Kidney capillary endothelial cell (primary cell): ENCODE results near the gene CSDE1.
"Not testable (repeated sequence)": the region's sequence is repeated elsewhere in the genome, so short reads cannot be mapped to it uniquely, and the experiment has no call there.

ENCODE experiments used
- DNase-seq: peaks from one replicate; pipeline ENCODE4 v3.0.0-alpha.2; 2018; ENCODE audit warnings: low spot score

The CSDE1 gene

DNA sequence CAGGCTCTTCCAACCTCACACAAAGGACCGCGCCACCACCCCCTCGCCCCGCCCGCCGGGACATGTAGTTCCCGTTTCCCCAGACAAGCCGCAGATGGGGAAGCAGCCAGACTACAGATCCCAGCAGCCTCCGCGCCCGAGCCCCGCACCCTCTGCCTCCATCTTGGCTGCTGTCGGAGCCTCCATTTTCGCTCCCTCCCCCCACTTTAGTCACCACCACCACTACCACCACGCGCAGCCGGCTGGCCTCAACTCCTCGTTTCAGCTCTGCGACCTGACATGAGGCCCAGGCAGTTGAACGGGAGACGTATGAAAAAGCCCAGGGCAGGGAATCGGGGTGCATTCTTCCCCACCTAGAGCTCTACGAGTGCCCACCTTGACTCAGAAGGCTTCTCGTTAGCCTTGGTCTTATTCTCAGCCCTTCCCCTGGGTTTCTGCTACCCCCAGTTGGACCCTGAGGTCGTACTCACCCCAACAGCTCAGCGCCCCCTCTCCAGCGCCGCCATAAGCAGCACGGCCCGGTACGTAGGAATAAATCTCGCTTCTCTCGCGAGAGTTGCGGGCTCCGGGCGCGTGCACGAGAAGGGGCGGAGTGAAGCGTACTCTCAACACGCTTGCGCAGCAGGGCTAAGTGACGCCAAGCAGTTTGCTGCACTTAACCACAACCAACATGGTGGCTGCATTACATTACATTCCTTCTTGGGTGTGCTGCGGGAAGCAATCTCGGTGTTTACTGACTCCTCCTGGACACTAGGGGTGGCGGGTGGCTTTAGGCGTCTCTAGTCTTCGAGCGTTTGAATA lies at the start of gene CSDE1:
TSS of gene CSDE1 (minus strand) at position 530 of the 801 bp plus-strand sequence. CDS start 18,094 bp downstream, outside the sequence.
- peak; percentile 99 for DNase-seq

DNA sequence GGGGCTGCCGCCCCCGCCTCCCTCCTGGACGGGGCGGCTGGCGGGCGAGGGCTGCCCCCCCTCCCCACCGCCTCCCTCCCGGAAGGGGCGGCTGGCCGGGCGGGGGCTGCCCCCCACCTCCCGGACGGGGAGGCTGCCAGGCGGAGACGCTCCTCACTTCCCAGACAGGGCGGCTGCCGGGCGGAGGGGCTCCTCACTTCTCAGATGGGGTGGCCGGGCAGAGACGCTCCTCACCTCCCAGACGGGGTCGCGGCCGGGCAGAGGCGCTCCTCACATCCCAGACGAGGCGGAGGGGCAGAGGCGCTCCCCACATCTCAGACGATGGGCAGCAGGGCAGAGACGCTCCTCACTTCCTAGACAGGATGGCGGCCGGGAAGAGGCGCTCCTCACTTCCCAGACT lies 46.7 kb upstream of the CSDE1 start:
- not testable (repeated sequence) for DNase-seq

DNA sequence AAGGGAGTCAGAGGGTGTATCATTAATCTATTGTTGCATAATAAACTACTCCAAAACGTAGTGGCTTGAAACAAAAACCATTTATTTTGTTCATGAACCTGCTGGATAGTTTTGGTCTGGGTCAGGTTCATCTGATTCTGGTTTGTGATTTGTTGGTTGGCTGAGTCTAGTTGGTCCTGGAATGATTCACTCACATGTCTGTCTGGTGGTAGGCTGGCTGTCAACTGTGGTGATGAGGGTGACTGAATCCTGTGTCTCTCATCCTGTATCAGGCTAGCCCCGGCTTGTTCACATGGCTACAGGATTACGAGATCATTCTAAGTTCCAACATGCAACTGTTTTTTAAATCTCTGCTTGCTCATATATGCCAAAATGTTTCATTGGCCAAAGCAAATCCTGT lies 45.2 kb upstream of the CSDE1 start:
- no peak for DNase-seq

DNA sequence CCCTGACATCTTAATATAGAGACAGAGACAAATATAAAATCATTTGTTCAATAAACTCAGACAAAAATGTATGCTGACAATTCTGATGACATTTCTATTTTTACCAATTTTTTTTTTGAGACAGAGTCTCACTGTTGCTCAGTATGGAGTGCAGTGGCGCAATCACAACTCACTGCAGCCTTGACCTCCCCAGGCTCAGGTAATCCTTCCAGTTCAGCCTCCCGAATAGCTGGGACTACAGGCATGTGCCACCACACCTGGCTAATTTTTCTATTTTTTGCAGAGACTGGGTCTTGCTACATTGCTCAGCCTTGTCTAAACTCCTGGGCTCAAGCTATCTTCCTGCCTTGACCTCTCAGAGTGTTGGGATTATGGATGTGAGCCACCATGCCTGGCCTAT lies 36.3 kb upstream of the CSDE1 start:
- no peak for DNase-seq

DNA sequence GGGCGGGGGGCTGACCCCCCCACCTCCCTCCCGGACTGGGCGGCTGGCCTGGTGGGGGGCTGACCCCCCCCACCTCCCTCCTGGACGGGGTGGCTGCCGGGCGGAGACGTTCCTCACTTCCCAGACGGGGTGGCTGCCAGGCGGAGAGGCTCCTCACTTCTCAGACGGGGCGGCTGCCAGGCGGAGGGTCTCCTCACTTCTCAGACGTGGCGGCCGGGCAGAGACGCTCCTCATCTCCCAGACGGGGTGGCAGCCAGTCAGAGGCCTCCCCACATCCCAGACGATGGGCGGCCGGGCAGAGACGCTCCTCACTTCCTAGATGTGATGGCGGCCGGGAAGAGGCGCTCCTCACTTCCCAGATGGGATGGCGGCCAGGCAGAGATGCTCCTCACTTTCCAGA lies 32.8 kb upstream of the CSDE1 start:
- DNase-seq: not testable (repeated sequence)

DNA sequence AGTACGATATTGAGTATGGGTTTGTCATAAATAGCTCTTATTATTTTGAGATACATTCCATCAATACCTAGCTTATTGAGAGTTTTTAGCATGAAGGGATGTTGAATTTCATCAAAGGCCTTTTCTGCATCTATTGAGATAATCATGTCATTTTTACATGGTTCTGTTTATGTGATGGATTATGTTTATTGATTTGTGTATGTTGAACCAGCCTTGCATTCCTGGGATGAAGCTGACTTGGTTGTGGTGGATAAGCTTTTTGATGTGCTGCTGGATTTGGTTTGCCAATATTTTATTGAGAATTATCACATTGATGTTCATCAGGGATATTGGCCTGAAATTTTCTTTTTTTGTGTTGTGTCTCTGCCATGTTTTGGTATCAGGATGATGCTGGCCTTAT lies 28.7 kb upstream of the CSDE1 start:
- not testable (repeated sequence) for DNase-seq

DNA sequence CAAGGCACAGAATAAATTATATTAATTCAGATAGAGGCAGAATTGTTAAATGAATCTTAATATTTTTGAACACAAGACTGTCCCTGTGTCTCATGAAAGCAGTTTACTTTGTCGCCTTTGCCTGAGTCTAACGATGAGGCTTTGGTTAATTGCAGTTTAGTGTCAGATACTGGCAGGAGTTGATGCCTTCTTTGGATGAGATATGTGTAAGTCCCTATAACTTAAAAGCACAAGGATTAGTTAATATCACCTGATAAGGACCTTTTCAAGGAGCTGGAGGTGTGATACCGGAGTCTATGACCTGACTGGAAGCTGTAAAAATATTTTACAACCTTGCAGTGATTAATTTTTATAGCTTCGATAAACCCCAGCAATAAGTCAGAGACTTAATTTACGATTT lies 24.7 kb upstream of the CSDE1 start:
- DNase-seq: no peak

DNA sequence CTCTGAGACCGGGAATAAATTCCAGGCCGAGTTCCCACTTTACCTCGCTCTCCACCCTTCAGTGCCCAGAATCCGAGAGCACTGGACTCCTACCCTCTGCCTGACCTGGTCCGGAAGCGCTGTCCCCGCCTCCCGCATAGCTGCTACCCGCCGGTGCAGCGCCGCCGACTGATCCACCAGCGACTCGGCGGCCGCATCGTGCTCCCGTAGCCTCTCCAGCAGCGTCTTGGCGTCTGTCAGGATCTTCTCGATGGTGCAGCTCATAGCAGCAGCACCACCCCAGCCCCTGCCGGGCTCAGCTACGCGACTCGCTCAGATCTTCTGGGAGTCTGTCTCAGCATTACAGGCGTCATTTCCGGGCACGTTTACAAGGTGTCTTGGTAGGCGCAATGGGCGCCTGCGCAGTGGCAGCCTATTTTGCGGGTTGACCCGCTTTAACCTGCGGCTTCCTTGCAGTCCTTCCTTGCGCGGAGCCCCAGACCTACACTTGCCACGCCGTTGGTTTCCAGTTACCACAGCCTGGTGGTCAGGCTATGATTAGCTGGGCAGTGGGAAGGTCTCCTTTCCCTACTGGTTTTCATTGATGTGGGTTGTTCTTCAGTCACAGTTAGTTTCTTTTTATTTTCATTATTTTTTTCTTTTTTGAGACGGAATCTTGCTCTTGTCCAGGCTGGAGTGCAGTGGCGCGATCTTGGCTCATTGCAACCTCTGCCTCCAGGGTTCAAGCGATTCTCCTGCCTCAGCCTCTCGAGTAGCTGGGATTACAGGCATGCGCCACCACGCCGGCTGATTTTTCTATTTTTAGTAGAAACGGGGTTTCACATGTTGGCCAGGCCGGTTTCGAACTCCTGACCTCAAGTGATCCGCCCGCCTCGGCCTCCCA lies 22.8 kb upstream of the CSDE1 start, which contains the start of gene SIKE1:
TSS of gene SIKE1 (minus strand) at position 342 of the 883 bp plus-strand sequence. CDS start at position 264, 78 bp downstream.
- peak; percentile 80 for DNase-seq

DNA sequence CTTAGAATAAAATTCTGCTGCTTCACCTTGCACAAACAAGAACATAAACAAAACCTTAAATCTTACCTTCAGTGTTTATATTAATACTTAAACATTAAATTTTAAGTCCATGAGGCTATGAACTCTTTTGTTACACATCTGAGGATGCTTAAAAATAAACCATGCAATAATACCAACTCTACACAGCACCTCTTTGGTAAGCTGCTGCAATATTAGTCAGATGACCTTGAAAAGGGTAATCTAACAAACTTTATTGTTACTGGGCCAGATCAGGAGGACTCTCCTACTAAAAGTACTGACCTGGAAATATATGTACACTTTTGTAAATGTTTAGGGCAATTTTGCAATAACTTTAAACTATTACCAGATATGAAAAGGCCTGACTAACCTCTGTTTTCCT lies 21.9 kb upstream of the CSDE1 start:
- DNase-seq: no peak

DNA sequence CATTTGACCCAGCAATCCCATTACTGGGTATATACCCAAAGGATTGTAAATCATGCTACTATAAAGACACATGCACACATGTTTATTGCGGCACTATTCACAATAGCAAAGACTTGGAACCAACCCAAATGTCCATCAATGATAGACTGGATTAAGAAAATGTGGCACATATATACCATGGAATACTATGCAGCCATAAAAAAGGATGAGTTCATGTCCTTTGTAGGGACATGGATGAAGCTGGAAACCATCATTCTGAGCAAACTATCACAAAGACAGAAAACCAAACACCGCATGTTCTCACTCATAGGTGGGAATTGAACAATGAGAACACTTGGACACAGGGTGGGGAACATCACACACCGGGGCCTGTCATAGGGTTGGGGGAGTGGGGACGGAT lies 18.9 kb upstream of the CSDE1 start:
- DNase-seq: not testable (repeated sequence)

DNA sequence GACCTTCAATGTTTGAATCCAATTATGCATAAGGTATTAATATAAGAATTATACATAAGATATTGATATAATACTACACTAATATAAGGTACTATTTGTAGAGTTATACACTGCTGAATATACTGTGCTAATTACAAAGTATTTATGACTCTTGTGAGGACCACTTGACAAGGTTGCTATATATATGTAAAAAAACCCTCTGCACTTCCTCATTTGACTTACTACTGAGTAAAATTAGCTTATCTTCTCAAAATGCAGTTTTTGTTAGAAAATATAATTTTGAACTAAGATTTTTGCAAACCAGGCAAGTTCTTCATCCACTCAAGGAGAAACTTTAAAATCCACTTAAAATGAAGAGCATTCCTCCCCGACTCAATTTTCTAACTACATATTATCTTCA lies 14.2 kb upstream of the CSDE1 start:
- DNase-seq: no peak

DNA sequence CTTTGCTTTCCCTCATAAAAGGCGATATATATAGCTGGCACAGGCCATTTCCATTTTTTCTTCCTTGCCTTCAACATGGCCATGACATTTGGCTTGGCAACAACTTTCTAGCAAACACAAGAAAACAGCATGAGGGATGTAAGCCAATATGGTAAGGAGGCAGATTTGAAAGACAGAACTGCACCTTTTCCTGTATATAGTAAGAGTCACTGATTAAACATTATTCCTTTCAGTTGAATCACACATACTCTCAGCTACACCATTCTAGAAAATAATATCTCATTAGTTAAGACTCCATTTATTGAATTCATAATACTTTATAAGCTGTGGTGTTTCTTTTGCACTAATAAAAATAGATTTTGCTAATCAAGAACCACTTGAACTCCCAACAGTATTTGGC lies 13.2 kb upstream of the CSDE1 start:
- no peak for DNase-seq

DNA sequence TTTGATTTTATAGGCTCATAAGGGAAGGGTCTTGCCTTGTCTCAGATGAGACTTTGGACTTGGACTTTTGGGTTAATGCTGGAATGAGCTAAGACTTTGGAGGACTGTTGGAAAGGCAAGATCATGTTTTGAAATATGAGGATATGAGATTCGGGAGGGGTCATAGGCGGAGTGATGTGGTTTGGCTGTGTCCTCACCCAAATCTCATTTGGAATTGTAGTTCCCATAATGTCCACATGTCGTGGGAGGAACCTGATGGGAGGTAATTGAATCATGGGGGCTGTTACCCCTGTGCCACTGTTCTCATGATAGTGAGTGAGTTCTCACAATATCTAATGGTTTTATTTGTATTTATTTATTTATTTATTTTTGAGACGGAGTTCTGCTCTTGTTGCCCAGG lies 6.9 kb upstream of the CSDE1 start:
- no peak for DNase-seq

DNA sequence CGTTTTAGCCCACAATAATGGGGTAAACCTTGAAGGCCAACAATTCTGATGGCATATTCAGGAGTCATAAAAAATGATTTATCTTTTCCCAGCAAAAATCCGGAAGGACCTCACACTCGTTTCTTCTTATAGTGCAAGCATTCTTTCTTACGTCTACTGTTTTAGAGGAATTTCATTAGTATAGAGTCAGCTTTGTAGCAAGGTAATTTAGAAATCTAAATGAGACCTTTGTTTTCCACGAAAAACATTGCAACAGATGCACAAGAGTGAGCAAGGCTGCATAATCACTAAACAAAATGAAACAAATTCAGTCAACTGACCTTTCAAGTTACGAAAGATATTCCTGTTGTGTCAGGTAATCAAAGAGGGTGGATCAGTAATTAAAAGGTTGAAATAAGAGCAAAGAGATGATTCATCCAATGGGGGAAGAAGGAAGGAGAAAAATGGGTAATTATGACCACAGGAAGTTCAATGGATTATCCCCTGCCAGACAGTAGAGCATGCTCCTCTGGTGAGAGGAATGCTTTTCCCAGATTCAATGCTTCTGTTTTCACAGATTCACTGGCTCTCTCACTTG lies 560 bp upstream of the CSDE1 start:
- peak; percentile 36 for DNase-seq

DNA sequence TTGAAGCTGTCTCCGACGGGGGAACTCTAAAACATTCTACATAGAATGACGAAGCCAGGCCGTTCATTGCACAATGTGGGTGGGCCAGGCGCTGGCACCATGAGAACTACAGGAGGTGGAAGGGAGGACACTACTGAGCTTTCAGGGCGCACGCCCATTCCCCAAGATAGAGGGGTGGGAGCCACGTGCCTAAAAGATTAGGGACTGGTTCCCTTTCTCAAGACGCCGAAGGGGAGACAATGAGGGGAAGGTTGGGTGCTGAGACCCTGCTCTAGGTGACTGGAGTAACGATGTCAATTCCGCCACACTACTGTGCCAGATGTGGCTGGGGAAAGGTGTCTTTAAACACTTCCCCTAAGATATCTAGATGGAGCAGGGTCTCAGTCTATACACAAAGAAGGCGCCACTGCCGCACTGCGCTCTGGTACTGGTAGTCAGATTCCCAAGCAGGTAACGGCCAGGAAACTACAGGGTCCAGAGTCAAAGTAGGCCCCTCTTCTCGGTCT lies 782 bp downstream of the CSDE1 start:
- no peak for DNase-seq

DNA sequence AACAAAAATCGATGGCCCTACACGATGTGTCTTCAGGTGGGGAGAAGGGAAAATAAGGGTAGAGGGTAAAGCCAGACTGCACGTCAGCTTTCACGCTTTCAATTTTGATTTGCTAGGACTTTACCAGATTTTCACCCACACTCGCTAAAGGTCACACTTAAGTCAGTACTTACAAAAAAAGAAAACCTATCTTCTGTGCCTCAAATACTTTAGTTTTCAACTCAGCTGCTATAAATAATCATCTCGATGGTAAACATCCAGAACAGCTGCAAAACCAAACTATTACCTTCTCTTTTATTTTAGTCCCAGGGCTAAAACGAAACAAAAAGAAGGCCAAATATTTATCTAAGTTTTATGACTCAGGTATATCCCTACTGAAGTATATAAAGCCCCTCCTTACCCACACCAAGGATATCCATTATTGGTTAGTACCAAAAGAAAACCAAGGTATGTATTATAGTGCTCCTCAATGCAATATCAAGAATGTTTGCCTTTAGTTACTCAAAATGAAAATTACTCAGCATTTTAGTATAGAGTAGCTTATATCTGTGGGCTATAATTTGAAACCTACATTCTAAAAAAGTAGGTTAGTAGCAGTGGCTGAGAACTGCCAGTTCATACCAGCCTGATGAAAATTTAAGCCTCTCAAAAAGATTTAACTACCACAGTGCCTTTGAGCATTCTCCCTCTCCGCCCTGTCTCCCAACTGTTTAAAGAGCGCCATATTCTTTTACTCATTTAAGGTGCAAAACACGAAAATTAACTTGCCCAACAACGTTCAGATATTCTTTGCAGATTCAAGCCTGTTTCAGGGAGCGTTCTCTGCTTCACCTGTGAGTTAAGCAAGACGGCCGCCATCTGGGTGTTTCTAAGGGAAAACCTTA lies 1.5 kb downstream of the CSDE1 start:
- DNase-seq: no peak

DNA sequence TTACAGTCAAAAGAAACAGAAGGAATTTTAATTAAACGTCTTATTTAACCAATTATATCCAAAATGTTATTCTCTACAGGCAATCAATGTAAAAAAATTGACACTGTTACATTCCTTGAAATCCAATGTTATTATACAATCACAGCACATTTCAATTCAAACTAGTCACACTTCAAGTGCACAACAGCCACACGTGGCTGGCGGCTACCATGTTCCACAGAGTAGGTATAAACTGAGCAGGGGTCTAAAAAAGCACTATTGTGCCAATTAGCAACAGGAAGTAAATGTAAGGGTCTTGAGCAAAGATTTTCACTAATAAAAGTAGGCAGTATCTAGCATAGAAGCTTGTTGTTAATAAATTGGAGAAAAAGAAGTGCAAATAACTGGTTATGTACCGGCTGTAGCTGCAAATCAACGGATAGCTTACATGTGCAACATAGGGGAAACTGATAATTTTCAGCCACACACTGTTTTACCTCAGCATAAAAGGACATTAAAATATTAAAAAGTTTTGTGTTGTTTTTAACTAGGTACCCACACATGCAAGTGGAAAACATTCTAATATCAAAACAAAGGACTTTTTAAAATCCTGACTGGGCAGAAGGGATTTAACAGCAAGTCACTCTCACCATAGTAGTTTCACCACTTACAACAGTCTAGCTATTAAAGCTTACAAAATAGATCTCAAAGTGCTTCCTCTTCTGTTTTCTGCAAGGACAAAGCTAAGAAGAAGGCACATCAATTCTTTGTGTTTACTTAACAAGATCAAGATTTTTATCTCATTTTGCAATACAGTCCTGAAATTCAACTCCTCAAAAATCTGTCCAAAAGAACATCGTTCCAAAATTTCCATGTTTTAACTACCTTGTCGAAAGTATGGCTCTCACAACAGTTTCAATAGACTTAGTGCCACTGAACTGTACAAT lies 2.5 kb downstream of the CSDE1 start:
- no peak for DNase-seq

DNA sequence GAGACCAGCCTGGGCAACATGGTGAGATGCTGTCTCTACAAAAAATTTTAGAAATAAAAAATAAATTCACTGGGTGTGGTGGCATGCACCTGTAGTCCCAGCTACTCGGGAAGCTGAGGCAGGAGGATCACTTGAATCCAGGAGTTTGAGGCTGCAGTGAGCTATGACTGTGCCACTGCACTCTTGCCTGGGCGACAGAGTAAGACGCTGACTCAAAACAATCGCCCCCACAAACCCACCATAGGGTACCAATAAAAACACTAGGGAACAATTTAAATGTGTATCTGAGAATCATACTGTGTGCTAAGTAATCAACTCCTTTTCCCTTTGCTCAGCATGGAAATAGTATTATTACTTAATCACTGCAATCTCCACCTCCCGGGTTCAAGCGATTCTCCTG lies 4.1 kb downstream of the CSDE1 start:
- not testable (repeated sequence) for DNase-seq

DNA sequence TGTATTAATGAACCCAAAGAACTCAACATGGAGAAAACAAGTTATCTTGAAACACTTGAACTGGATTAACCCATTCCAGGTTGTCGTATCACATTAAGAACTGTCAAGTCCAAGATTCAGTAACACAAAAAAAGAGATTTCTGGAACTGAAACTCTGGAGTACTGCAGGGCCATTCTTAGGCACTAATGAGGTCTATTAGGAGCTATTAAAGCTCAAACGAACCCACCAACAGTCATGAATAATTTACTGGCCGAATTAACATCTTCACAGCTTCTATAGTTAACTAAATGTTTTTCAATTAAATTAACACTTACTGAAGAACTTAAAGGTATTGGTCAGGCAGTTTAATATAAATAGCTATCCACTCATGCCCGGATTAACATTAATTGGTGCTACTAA lies 4.6 kb downstream of the CSDE1 start:
- DNase-seq: no peak

DNA sequence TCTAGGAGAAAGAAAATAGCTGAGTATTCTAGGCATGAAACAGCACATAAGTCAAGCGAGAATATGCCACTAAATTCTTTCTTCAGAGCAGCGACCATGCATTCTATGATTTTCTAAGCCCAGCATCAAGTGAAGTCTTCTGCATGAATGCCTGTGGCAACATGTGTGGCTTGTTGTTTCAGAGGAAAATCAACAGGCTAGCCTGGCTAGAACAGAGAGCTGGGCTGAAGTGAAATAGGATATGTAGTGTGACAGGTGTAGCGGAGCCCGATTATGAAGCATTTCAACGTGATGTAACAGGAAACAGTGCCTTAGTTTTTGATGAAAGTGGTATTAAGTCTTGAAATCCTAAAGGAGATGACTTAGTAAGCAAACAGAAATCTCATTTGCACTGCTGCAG lies 7.0 kb downstream of the CSDE1 start:
- DNase-seq: no peak
